GM06990 (cell line): ENCODE measurements around the gene DRAM1.

ENCODE experiments used
- DNase-seq: peaks from one replicate; pipeline ENCODE4 v3.0.0-alpha.2; 2011; ENCODE audit not compliant: insufficient read length; ENCODE audit errors: extremely low read depth
- H3K27me3 ChIP-seq: replicated peaks from 2 replicates; pipeline ENCODE4 v1.6.0; 2011; ENCODE audit warnings: low read length; ENCODE audit not compliant: control insufficient read depth, insufficient read depth
- H3K36me3 ChIP-seq: 2 replicates; pipeline ENCODE4 v1.5.1; 2011; ENCODE audit warnings: low read length; ENCODE audit not compliant: control insufficient read depth, insufficient read depth
- H3K4me3 ChIP-seq: replicated peaks from 2 replicates; pipeline ENCODE4 v1.5.1; 2011; ENCODE audit warnings: low read depth, mild to moderate bottlenecking, control low read depth, low read length
- CTCF ChIP-seq: IDR thresholded peaks from 2 replicates; pipeline ENCODE4 v1.5.1; 2011; ENCODE audit warnings: low read length, control low read depth, mild to moderate bottlenecking, inconsistent platforms; ENCODE audit not compliant: insufficient read depth, poor library complexity, severe bottlenecking

Gene DRAM1, protein sequence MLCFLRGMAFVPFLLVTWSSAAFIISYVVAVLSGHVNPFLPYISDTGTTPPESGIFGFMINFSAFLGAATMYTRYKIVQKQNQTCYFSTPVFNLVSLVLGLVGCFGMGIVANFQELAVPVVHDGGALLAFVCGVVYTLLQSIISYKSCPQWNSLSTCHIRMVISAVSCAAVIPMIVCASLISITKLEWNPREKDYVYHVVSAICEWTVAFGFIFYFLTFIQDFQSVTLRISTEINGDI

GRCh38 chr12:101876861-101877805 lies at the start of gene DRAM1:
Gene DRAM1 (plus strand): TSS chr12:101877580. CDS start chr12:101877790, 210 bp downstream.
- H3K27me3 ChIP-seq: no peaks in the 10 kb centered on the region
- H3K4me3 ChIP-seq: peak within 1 kb of the TSS; percentile 99
- peak; percentile 95 for DNase-seq
- H3K36me3 ChIP-seq: peaks cover 1% of the 10 kb centered on the region
- TF ChIP-seq CTCF: peak; percentile 44

DNA sequence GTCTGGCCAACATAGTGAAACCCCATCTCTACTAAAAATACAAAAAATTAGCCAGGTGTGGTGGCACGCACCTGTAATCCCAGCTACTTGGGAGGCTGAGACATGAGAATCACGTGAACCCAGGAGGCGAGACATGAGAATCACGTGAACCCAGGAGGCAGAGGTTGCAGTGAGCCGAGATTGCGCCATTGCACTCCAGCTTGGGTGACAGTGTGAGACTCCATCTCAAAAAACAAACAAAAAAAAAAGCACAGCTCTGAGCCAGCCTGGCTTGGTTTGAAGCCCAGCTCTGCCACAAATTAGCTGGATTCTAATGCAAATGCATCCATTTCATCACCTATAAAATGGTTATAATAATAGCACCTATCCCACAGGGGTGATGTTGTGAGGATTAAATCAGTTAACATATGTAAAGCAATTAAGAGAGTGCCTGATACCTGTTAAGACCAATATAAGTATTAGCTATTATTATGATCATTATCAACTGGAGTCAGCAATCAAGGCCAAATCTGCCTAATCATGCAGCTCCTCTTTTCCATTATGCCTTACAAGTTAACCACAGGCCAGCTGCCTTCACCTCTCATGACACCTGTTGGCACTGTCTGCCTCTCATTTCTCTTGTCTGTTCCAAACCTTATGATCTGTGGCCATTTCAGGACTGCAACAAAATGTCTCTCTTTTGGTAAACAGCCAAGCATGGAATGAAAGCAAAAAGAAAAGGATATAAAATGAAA lies 48.8 kb upstream of the DRAM1 start:
- no peak for DNase-seq
- TF ChIP-seq CTCF: no peak
- Histone ChIP-seq H3K4me3 (no peak overlapping the region; the same call in 1 of the 2 replicates), H3K27me3 (no peaks in the 10 kb centered on the region), H3K36me3 (no peaks in the 10 kb centered on the region)

DNA sequence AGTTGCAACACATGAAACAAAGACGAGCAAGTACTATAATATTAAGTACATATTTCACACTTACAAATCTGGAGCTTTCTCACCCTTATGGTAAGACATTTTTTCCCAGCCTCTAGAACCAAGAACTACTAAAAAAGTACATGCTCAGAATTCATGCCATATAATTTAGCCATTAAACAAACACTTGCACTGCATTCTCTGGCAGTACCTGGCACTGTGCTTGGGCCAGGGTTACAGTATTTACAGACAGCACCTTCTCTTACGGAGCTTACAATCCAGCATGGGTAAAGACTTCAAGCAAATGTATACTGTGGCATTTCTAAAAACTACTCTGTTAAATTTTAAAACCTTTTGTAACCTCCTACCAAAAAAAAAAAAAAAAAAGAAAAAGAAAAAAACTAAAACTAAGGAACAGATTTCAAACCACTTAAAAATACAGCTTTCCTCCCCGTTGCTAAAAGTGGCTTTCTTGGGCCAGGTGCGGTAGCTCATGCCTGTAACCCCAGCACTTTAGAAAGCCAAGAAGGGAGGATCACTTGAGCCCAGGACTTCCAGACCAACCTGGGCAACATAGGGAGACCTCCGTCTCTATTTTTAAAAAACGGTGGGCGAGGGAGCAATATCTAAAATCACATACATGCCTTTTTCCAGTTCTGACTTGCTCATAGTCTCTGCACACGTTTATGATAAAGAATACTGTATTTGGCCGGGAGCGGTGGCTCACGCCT lies 47.6 kb upstream of the DRAM1 start:
- H3K27me3 ChIP-seq: no peaks in the 10 kb centered on the region
- DNase-seq: no peak
- TF ChIP-seq CTCF: no peak

GRCh38 chr12:101830367-101831325 lies 46.7 kb upstream of the DRAM1 start, which contains the start of gene GNPTAB:
Gene GNPTAB (minus strand): TSS chr12:101830959. CDS start chr12:101830675, 284 bp downstream.
- Histone ChIP-seq H3K36me3 (no peaks in the 10 kb centered on the region), H3K27me3 (no peaks in the 10 kb centered on the region), H3K4me3 (peak within 1 kb of the TSS; percentile 90)
- peak; percentile 93 for DNase-seq
- peak; percentile 63 for TF ChIP-seq CTCF

More for the DNA sequence above, 47.6 kb upstream of the DRAM1 start:
- H3K4me3 ChIP-seq: peak overlapping the region; percentile 90
- no peaks in the 10 kb centered on the region for H3K36me3 ChIP-seq
